ENCODE results near the gene OR1K1.
"Not testable (repeated sequence)": the region's sequence is repeated elsewhere in the genome, so short reads cannot be mapped to it uniquely, and the experiment has no call there.

OR1K1 gene

GRCh38 chr9:122812736-122813135 lies 12.8 kb downstream of the OR1K1 start:
- no peak for DNase-seq (ENCODE audit: low read depth in 2 of 2)

- DNase-seq (ENCODE audit: low read depth in 2 of 2), result no peak
These were observed 14.6 kb downstream of the OR1K1 start for GRCh38 chr9:122814545-122814944.

DNA sequence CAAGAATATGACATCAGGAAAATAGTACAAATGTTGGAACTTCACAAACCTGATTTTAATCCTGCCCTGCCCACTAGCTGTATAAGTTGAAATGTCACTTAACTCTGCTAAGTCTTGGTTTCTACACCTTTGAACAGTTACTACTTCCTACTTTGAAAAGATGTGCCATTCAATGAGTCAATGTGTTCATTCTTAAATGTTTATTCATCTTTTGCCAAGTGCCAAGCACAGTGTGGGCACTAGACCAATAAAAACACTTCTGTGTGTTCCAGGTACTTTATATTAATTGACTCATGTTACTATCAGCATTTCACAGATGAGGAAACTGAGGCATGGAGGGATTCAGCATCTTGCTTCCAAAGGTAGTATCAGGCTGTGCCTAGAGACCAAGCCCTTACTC lies 15.6 kb downstream of the OR1K1 start:
- no peak for DNase-seq (ENCODE audit: low read depth in 2 of 2)

DNA sequence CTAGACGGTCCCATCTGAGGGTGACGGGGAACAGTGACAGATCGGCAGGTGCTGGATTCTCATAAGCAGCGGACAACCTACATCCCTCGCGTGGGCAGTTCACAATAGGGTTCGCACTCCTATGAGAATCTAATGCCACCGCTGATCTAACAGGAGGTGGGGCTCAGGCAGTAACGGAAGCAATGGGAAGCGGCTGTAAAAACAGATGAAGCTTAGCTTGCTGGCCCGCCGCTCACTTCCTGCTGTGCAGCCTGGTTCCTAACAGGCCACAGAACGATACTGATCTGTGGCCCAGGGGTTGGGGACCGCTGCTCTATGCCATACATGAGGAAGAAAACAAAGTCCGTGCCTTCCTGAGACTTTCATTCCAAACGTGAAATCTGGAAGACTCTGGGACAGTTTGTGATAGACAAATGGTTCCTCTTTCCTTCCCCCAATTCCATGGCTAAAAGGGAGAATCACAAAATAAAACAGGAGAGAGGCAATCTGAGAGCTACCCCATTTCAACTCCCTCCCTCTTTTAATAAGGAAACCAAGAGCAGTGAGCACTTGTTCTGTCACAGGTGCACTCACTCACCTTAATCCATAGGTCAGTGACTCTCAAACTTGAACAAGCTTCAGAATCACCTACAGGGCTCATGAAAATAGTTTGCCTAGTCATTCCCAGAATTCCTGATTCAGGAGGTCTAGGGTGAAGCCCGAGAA lies 16.4 kb downstream of the OR1K1 start:
- DNase-seq (ENCODE audit: low read depth in 2 of 2), result no peak

- DNase-seq (ENCODE audit: low read depth in 2 of 2), result no peak
These were observed 19.4 kb downstream of the OR1K1 start for GRCh38 chr9:122819326-122819725.

DNA sequence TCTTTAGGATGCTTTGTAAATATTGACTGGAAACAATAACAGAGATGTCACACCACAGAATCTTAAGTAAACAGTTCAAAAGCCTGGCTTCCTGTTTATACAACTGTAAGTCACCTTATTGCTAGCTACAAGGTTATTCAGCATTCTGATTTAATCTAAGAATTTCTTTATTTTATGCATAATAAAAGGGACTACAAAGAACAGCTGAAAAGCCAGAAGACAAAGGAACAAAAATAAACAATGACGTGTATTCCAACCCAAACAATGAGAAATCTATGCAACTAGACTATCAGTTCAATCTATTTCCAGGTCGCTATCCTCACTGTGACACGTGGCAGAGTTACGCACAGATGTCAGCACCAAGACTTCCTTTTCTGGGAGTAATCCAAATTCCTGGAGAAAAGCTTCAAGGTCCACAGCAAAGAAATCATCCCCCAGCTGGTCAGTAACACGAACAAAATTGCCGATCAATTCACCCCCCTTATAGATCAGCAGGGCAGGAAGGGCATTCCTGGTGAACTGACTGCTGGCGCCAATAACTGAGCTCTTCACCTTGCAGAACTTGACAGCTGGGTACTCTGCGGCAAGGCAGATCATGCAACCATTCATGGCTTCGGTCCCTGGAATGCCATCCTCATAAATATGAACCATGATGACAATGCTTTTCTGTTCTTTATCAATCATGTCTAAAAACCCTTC lies 20.0 kb downstream of the OR1K1 start:
- no peak for DNase-seq (ENCODE audit: low read depth in 2 of 2)

- DNase-seq (ENCODE audit: low read depth in 2 of 2), result no peak
These were observed 20.5 kb downstream of the OR1K1 start for GRCh38 chr9:122820490-122820845.

- DNase-seq (ENCODE audit: low read depth in 2 of 2), result no peak
These were observed 21.5 kb downstream of the OR1K1 start for GRCh38 chr9:122821278-122821943.

DNA sequence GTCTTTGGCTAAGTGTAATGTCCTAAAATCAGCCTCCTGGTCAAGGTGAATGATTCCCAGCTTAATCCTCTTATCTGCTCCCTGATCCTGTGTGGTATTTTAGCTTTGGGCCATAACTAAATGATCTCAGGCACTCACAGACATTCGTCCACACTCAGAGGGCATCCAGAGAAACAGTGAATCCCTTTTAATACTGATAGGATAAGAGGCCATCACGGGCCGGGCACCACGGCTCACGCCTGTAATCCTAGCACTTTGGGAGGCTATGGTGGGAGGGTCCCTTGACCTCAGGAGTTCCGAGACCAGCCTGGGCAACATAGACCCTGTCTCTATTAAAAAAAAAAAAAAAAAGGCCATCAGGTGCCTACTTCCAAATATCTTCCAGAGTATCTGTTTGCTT lies 22.1 kb downstream of the OR1K1 start:
- DNase-seq (ENCODE audit: low read depth in 2 of 2), result no peak

GRCh38 chr9:122822938-122823337 lies 23.0 kb downstream of the OR1K1 start:
- no peak for DNase-seq (ENCODE audit: low read depth in 2 of 2)

- DNase-seq (ENCODE audit: low read depth in 2 of 2), result no peak
These were observed 27.8 kb downstream of the OR1K1 start for GRCh38 chr9:122827761-122828093.

DNA sequence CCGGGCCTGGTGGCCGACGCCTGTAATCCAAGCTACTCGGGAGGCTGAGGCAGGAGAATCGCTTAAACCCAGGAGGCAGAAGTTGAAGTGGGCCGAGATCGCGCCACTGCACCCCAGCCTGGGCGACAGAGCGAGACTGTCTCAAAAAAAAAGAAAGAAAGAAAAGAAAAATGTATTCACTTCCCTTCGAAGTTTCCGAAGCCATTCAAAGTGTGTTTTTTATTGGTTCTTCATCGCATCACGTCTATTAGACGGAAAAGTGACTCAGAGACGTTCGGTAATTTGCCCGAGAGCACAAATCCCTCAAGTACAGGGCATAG lies 29.0 kb downstream of the OR1K1 start:
- not testable (repeated sequence) for DNase-seq (ENCODE audit: low read depth in 2 of 2)

DNA sequence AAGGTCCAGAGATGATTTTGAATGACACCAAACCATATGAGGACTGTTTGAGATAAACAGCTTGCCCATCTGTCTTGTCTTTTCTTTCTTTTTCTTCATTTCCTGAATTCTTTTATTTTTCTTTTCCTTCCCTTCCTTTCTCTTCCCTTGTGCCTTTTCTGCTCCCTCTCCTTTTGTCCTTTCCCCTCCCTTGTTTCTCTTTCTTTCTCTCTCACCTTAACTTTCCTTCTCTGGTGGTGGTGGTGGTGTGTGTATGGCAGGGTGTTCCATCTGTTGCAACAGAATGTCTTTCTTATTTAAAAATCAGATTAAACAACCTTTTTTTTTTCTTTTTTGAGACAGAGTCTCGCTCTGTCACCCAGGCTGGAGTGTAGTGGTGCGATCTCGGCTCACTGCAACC lies 32.3 kb downstream of the OR1K1 start:
- no peak for DNase-seq (ENCODE audit: low read depth in 2 of 2)

GRCh38 chr9:122835313-122835731 lies 35.4 kb downstream of the OR1K1 start:
- DNase-seq (ENCODE audit: low read depth in 2 of 2), result no peak

DNA sequence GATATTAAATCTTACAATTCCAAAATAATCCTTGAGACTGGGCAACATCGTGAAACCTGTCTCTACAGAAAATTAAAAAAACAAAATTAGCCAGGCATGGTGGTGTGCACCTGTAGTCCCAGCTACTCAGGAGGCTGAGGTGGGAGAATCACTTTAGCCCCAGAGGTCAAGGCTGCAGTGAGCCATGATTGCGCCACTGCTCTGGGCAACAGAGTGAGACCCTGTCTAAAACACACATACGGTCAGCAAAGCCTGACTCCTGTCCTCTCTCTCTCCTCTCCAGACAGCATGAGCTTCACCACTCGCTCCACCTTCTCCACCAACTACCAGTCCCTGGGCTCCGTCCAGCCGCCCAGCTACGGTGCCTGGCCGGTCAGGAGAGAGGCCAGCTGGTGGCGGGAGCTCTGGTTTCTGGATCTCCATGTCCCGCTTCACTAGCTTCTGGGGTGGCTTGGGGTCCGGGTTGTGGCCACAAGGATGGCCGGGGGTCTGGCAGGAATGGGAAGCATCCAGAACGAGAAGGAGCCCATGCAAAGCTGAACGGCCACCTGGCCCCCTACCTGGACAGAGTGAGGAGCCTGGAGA lies 37.4 kb downstream of the OR1K1 start:
- no peak for DNase-seq (ENCODE audit: low read depth in 2 of 2)

- DNase-seq (ENCODE audit: low read depth in 2 of 2), result not testable (repeated sequence)
These were observed 38.5 kb downstream of the OR1K1 start for GRCh38 chr9:122838441-122838840.

DNA sequence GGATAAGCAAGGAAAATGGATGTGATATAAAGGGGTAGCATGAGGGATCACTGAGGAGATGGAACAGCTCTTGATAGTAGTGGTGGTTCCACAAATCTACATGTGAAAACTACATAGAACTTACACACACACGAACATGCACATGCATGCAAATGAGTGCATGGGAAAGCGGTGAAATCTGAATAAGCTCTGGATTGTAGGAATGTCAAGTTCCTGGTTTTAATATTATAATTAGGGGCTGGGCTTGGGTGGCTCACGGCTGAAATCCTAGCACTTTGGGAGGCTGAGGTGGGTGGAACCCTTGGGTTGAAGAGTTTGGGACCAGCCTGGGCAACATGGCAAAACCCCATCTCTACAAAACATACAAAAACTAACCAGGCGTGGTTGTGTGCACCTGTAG lies 41.6 kb downstream of the OR1K1 start:
- DNase-seq (ENCODE audit: low read depth in 2 of 2), result no peak

DNA sequence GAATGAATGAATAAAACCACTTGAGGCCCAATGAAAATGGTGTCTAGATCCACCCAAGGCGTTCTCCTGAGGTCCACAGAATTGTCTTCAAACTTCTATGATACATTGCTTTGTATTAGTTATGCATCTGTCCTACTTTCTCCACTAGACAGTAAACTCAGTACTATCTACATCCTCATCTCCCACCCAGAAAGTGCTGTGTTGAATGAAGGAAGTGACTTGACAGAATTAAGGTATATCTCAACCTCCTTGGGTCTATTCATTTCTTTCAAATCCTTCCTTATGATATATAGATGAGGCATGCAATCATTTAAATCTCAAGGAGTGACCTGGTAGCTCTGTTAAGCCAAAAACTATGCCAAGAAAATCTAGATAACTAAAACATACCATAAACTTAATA lies 44.2 kb downstream of the OR1K1 start:
- no peak for DNase-seq (ENCODE audit: low read depth in 2 of 2)

- DNase-seq (ENCODE audit: low read depth in 2 of 2), result no peak
These were observed 45.2 kb downstream of the OR1K1 start for GRCh38 chr9:122845116-122845515.

DNA sequence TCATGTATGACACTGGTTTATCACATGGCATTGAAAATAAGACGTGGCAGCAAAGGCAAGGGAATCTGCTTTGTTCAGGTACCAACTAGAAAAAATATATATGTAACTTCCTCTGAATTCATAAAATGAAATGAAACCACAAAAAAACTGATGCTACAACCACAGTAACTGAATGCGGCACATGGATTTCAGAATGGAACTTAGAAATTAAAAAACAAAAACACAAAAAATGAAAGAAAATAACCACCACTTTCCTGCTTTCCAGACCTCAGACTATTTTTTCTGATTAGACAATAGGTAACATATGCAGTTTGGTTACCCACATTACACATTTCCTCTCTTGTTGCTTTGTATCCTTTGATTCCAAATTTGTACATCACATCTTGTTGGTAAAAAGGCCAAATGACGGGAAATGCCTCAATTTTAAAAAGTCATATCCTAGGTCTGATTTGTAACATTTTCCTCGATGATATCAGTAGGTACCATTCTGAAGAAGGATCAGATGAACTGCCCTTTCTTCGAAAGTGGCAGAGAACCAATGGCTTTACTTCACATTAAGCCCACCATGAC lies 46.5 kb downstream of the OR1K1 start:
- DNase-seq (ENCODE audit: low read depth in 2 of 2), result no peak

DNA sequence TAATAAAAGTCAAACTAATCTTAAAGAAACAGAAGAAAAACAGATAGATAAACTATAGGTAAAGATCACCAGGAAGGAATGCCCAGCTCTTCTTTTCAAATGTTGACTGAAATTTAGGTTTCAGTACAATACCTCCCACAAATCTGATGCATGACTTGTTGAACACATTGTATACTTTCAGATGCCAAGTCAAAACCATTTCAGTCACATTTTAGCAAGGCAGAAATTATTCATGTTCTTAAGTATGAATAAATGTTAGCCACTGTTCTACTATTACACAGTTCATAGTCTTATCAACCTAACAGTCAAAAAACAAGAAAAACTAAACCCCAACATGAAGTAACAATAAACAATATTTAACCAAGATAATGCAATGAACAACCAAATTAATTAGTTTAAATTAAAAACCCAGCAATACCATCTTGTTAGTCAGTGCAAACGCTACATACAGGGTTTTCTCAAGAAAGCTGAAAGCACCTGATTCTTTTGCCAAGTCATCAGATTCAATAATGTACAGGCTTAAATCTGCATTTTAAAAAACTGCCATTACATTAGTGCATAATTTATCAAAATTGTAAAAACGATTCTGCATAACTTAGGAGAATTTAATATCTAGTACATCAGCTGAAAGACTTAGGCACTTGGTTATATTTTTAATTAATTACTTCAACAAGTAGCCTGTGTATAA lies 48.5 kb downstream of the OR1K1 start:
- no peak for DNase-seq (ENCODE audit: low read depth in 2 of 2)

Measured in fibroblast of skin of left biceps (primary cell).